ENCODE results near the gene NGRN. TPM values are rescaled to one million over a fixed set of nuclear protein-coding genes. Genes with fewer than 3 reads are reported as not detected.
A peak's percentile ranks its signal among the peaks of the same experiment; 100 is the strongest.

NGRN gene
- polyA plus RNA-seq, 1 of the 3 experiments (the other 2 are of a cell fraction), result 48.2 TPM

- peaks cover 10% of the 10 kb centered on the region for H3F3A ChIP-seq (replicated peaks; ENCODE audit: insufficient read depth)
- 0 out of 4 replicates have a peak, but pooled peaks of 1 of the 2 experiments have one; percentile 27 for TF ChIP-seq EP300 (IDR thresholded peaks at IDR 0.05; ENCODE audit: borderline replicate concordance in 1 of 2, low read depth in 1 of 2, low read length in 1 of 2)
- TF ChIP-seq NRF1 (IDR thresholded peaks at IDR 0.05; ENCODE audit: low read depth, low read length), result no peak
- TF ChIP-seq MXI1 (IDR thresholded peaks at IDR 0.05; ENCODE audit: low read depth, low read length), result peak; percentile 59
- peak overlapping the region; percentile 85 for H3K9ac ChIP-seq
- H4K20me1 ChIP-seq (ENCODE audit: insufficient read depth), result peaks cover 40% of the 10 kb centered on the region
- peak overlapping the region; percentile 88 for H2AFZ ChIP-seq (ENCODE audit: low read depth)
- peak; percentile 72 for DNase-seq
- peak overlapping the region; percentile 99 for H3K4me2 ChIP-seq
- H3K27me3 ChIP-seq (ENCODE audit: insufficient read depth), result no peaks in the 10 kb centered on the region
- H3K9me3 ChIP-seq, result no peaks in the 10 kb centered on the region
- CTCF ChIA-PET, result interaction anchor here (0.7 to 1.0 kb wide), 4 partner anchors 14 to 48 kb away, joined by 3 to 4 read pairs (median 4); partner anchors contain the start of gene TTLL13
- H3K27ac ChIP-seq (ENCODE audit: low read depth in 2 of 2, low read length in 1 of 2), result peak overlapping the region; percentile 92 to 95
- WGBS (ENCODE audit: low lambda C conversion rate), result under 1% methylated on average over 14 of the region's 16 CpGs
- H3K36me3 ChIP-seq (replicated peaks in 1 of 2; ENCODE audit: control insufficient read depth in 1 of 2, insufficient read depth in 2 of 2, low read length in 1 of 2), result peaks cover 25 to 42% of the 10 kb centered on the region in 2 experiments
- peaks cover 55% of the 10 kb centered on the region for H3K79me2 ChIP-seq (ENCODE audit: insufficient read depth)
- no peaks in the 10 kb centered on the region for H3K9me2 ChIP-seq
- H3K4me3 ChIP-seq (ENCODE audit: low read depth in 2 of 2, low read length in 1 of 2), result peak overlapping the region; percentile 69 to 94
- H3K4me1 ChIP-seq (ENCODE audit: control insufficient read depth in 1 of 2, insufficient read depth in 2 of 2, low read depth in 1 of 2, low read length in 1 of 2), result peaks cover 14 to 15% of the 10 kb centered on the region in 2 experiments; a peak in 3 of 4 replicates
- POLR2A ChIA-PET, result interaction anchor here (0.6 to 1.1 kb wide), 4 partner anchors 17 to 123 kb away, joined by 3 to 8 read pairs (median 3); partner anchors contain the start of genes SEMA4B and TTLL13
Measured at GRCh38 chr15:90266061-90266431, 574 bp downstream of the NGRN start.

- Histone ChIP-seq H3K4me1 (ENCODE audit: control insufficient read depth in 1 of 2, insufficient read depth in 2 of 2, low read depth in 1 of 2, low read length in 1 of 2) (peaks cover 14 to 15% of the 10 kb centered on the region in 2 experiments; a peak in 3 of 4 replicates), H3K36me3 (replicated peaks in 1 of 2; ENCODE audit: control insufficient read depth in 1 of 2, insufficient read depth in 2 of 2, low read length in 1 of 2) (peaks cover 29 to 46% of the 10 kb centered on the region in 2 experiments), H2AFZ (ENCODE audit: low read depth) (peak overlapping the region; percentile 88), H3K4me3 (ENCODE audit: low read depth in 2 of 2, low read length in 1 of 2) (peak overlapping the region; percentile 69 to 94), H3K27me3 (ENCODE audit: insufficient read depth) (no peaks in the 10 kb centered on the region), H4K20me1 (ENCODE audit: insufficient read depth) (peaks cover 45% of the 10 kb centered on the region), H3F3A (replicated peaks; ENCODE audit: insufficient read depth) (peaks cover 10% of the 10 kb centered on the region), H3K9ac (peak overlapping the region; percentile 85), H3K27ac (ENCODE audit: low read depth in 2 of 2, low read length in 1 of 2) (peak overlapping the region; percentile 92 to 95), H3K9me3 (no peaks in the 10 kb centered on the region), H3K79me2 (ENCODE audit: insufficient read depth) (peaks cover 60% of the 10 kb centered on the region), H3K9me2 (no peaks in the 10 kb centered on the region), H3K4me2 (peak overlapping the region; percentile 99)
- WGBS (ENCODE audit: low lambda C conversion rate), result 10% methylated on average over 15 of the region's 15 CpGs
- ChIA-PET POLR2A (interaction anchor here (0.9 to 1.1 kb wide), 2 partner anchors 17 to 123 kb away, joined by 3 to 8 read pairs; partner anchors contain the start of gene TTLL13), CTCF (interaction anchor here (0.8 kb wide), 1 partner anchor 33 kb away, joined by 4 read pairs; the partner anchor contains the start of genes CIB1 and GDPGP1)
- no peak for DNase-seq
- TF ChIP-seq, protein P1, sequence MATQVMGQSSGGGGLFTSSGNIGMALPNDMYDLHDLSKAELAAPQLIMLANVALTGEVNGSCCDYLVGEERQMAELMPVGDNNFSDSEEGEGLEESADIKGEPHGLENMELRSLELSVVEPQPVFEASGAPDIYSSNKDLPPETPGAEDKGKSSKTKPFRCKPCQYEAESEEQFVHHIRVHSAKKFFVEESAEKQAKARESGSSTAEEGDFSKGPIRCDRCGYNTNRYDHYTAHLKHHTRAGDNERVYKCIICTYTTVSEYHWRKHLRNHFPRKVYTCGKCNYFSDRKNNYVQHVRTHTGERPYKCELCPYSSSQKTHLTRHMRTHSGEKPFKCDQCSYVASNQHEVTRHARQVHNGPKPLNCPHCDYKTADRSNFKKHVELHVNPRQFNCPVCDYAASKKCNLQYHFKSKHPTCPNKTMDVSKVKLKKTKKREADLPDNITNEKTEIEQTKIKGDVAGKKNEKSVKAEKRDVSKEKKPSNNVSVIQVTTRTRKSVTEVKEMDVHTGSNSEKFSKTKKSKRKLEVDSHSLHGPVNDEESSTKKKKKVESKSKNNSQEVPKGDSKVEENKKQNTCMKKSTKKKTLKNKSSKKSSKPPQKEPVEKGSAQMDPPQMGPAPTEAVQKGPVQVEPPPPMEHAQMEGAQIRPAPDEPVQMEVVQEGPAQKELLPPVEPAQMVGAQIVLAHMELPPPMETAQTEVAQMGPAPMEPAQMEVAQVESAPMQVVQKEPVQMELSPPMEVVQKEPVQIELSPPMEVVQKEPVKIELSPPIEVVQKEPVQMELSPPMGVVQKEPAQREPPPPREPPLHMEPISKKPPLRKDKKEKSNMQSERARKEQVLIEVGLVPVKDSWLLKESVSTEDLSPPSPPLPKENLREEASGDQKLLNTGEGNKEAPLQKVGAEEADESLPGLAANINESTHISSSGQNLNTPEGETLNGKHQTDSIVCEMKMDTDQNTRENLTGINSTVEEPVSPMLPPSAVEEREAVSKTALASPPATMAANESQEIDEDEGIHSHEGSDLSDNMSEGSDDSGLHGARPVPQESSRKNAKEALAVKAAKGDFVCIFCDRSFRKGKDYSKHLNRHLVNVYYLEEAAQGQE (IDR thresholded peaks at IDR 0.05; ENCODE audit: low read depth, low read length), result no peak
- TF ChIP-seq SIN3A (IDR thresholded peaks at IDR 0.05; ENCODE audit: borderline replicate concordance, low read depth, low read length) (no peak), RAD21 (IDR thresholded peaks at IDR 0.05; ENCODE audit: low read length) (no peak), TEAD4 (IDR thresholded peaks at IDR 0.05; ENCODE audit: borderline replicate concordance, insufficient read depth) (no peak), EP300 (IDR thresholded peaks at IDR 0.05; ENCODE audit: borderline replicate concordance in 1 of 2, low read depth in 1 of 2, low read length in 1 of 2) (no peak), FOXM1 (IDR thresholded peaks at IDR 0.05; ENCODE audit: low read depth) (no peak), NRF1 (IDR thresholded peaks at IDR 0.05; ENCODE audit: low read depth, low read length) (no peak), TAF1 (IDR thresholded peaks at IDR 0.05; ENCODE audit: borderline replicate concordance, low read depth, low read length) (no peak), MXI1 (IDR thresholded peaks at IDR 0.05; ENCODE audit: low read depth, low read length) (no peak), FOSL2 (IDR thresholded peaks at IDR 0.05; ENCODE audit: borderline replicate concordance, low read depth) (no peak), RFX5 (IDR thresholded peaks at IDR 0.05; ENCODE audit: low read length) (no peak), FOXJ3 (CRISPR knock-in tag; IDR thresholded peaks at IDR 0.05) (no peak), NFIC (IDR thresholded peaks at IDR 0.05; ENCODE audit: borderline replicate concordance) (no peak), CTCF (IDR thresholded peaks at IDR 0.05) (no peak), JUND (IDR thresholded peaks at IDR 0.05) (no peak), YY1 (IDR thresholded peaks at IDR 0.05; ENCODE audit: low read depth) (no peak)
- TF ChIP-seq, protein P2, sequence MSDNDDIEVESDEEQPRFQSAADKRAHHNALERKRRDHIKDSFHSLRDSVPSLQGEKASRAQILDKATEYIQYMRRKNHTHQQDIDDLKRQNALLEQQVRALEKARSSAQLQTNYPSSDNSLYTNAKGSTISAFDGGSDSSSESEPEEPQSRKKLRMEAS (IDR thresholded peaks at IDR 0.05; ENCODE audit: low read depth), result no peak
- TF ChIP-seq, protein P3, sequence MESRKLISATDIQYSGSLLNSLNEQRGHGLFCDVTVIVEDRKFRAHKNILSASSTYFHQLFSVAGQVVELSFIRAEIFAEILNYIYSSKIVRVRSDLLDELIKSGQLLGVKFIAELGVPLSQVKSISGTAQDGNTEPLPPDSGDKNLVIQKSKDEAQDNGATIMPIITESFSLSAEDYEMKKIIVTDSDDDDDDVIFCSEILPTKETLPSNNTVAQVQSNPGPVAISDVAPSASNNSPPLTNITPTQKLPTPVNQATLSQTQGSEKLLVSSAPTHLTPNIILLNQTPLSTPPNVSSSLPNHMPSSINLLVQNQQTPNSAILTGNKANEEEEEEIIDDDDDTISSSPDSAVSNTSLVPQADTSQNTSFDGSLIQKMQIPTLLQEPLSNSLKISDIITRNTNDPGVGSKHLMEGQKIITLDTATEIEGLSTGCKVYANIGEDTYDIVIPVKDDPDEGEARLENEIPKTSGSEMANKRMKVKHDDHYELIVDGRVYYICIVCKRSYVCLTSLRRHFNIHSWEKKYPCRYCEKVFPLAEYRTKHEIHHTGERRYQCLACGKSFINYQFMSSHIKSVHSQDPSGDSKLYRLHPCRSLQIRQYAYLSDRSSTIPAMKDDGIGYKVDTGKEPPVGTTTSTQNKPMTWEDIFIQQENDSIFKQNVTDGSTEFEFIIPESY (IDR thresholded peaks at IDR 0.05; ENCODE audit: borderline replicate concordance, low read depth), result no peak
Measured at GRCh38 chr15:90266485-90266884, 1.0 kb downstream of the NGRN start.
